ENCODE results near the gene CERCAM.

CERCAM gene

GRCh38 chr9:128382261-128382660 lies 38.4 kb upstream of the CERCAM start:
- TF ChIP-seq CTCF (IDR thresholded peaks at IDR 0.05; ENCODE audit: extremely low read depth, insufficient read depth, missing control alignments), result no peak
- in situ Hi-C loops (cut with MboI; ENCODE audit: low pct_unique_long_range_greater_than_20kb, low sequenced_read_pairs, unreplicated experiment), result no loop called here
- no peak for DNase-seq (ENCODE audit: low spot score)

- no peak for TF ChIP-seq CTCF (IDR thresholded peaks at IDR 0.05; ENCODE audit: extremely low read depth, insufficient read depth, missing control alignments)
- in situ Hi-C loops (cut with MboI; ENCODE audit: low pct_unique_long_range_greater_than_20kb, low sequenced_read_pairs, unreplicated experiment), result no loop called here
- no peak for DNase-seq (ENCODE audit: low spot score)
These were observed 37.5 kb upstream of the CERCAM start for GRCh38 chr9:128383007-128383753.

GRCh38 chr9:128383791-128384190 lies 36.9 kb upstream of the CERCAM start:
- no peak for TF ChIP-seq CTCF (IDR thresholded peaks at IDR 0.05; ENCODE audit: extremely low read depth, insufficient read depth, missing control alignments)
- in situ Hi-C loops (cut with MboI; ENCODE audit: low pct_unique_long_range_greater_than_20kb, low sequenced_read_pairs, unreplicated experiment), result no loop called here
- DNase-seq (ENCODE audit: low spot score), result no peak

GRCh38 chr9:128384801-128385495 lies 35.7 kb upstream of the CERCAM start:
- TF ChIP-seq CTCF (IDR thresholded peaks at IDR 0.05; ENCODE audit: extremely low read depth, insufficient read depth, missing control alignments), result no peak
- DNase-seq (ENCODE audit: low spot score), result no peak
- in situ Hi-C loops (cut with MboI; ENCODE audit: low pct_unique_long_range_greater_than_20kb, low sequenced_read_pairs, unreplicated experiment), result no loop called here

- in situ Hi-C loops (cut with MboI; ENCODE audit: low pct_unique_long_range_greater_than_20kb, low sequenced_read_pairs, unreplicated experiment), result no loop called here
- no peak for DNase-seq (ENCODE audit: low spot score)
- TF ChIP-seq CTCF (IDR thresholded peaks at IDR 0.05; ENCODE audit: extremely low read depth, insufficient read depth, missing control alignments), result no peak
These were observed 34.9 kb upstream of the CERCAM start for GRCh38 chr9:128385496-128386460.

- in situ Hi-C loops (cut with MboI; ENCODE audit: low pct_unique_long_range_greater_than_20kb, low sequenced_read_pairs, unreplicated experiment), result no loop called here
- TF ChIP-seq CTCF (IDR thresholded peaks at IDR 0.05; ENCODE audit: extremely low read depth, insufficient read depth, missing control alignments), result no peak
- DNase-seq (ENCODE audit: low spot score), result no peak
These were observed 32.5 kb upstream of the CERCAM start for GRCh38 chr9:128388150-128388549.
